MM.1S (cell line): ENCODE data around the gene TEX101.

Source experiments
- DNase-seq: peaks from one replicate; pipeline ENCODE4 v3.0.0-alpha.2; 2015
- H2AFZ ChIP-seq: fragments of 300-600 bp; sonication (generic); 2 replicates; pipeline ENCODE4 v1.6.0; 2016; ENCODE audit warnings: antibody characterized with exemption, low read length
- H3F3A ChIP-seq: fragments of 300-600 bp; sonication (generic); 2 replicates; pipeline ENCODE4 v1.6.1; 2016; ENCODE audit warnings: mild to moderate bottlenecking, antibody characterized with exemption, low read length, moderate library complexity, mixed read lengths; ENCODE audit not compliant: insufficient read depth
- H3K27ac ChIP-seq: fragments of 300-600 bp; sonication (generic); 2 replicates; pipeline ENCODE4 v1.5.1; 2016; ENCODE audit warnings: mild to moderate bottlenecking, low read length
- H3K27me3 ChIP-seq: fragments of 300-600 bp; sonication (generic); replicated peaks from 2 replicates; pipeline ENCODE4 v1.6.0; 2016; ENCODE audit warnings: low read length; ENCODE audit not compliant: insufficient read depth
- H3K36me3 ChIP-seq: fragments of 300-600 bp; sonication (generic); replicated peaks from 2 replicates; pipeline ENCODE4 v1.6.1; 2016; ENCODE audit warnings: mild to moderate bottlenecking, low read length, mixed read lengths; ENCODE audit not compliant: insufficient read depth
- H3K4me1 ChIP-seq: fragments of 300-600 bp; sonication (generic); 2 replicates; pipeline ENCODE4 v1.6.1; 2016; ENCODE audit warnings: low read length, mixed read lengths
- H3K4me2 ChIP-seq: fragments of 300-600 bp; sonication (generic); 2 replicates; pipeline ENCODE4 v1.6.0; 2016; ENCODE audit warnings: low read depth, low read length
- H3K4me3 ChIP-seq: fragments of 300-600 bp; sonication (generic); 2 replicates; pipeline ENCODE4 v1.5.1; 2016; ENCODE audit warnings: low read length, mixed read lengths
- H3K79me2 ChIP-seq: fragments of 300-600 bp; sonication (generic); 2 replicates; pipeline ENCODE4 v1.6.1; 2016; ENCODE audit warnings: mixed run types, low read length, mixed read lengths
- H3K9ac ChIP-seq: fragments of 300-600 bp; sonication (generic); 2 replicates; pipeline ENCODE4 v1.6.1; 2016; ENCODE audit warnings: low read length, mixed read lengths
- H3K9me2 ChIP-seq: fragments of 300-600 bp; sonication (generic); replicated peaks from 2 replicates; pipeline ENCODE4 v1.6.1; 2016; ENCODE audit warnings: mild to moderate bottlenecking, low read length, mixed read lengths; ENCODE audit not compliant: insufficient read depth
- H3K9me3 ChIP-seq: fragments of 300-600 bp; sonication (generic); replicated peaks from 2 replicates; pipeline ENCODE4 v1.6.1; 2016; ENCODE audit warnings: mild to moderate bottlenecking, low read length, mixed read lengths; ENCODE audit not compliant: insufficient read depth
- H4K20me1 ChIP-seq: fragments of 300-600 bp; sonication (generic); 2 replicates; pipeline ENCODE4 v1.6.1; 2016; ENCODE audit warnings: mild to moderate bottlenecking, low read length, moderate library complexity, mixed read lengths; ENCODE audit not compliant: insufficient read depth
- EZH2 ChIP-seq: fragments of 300-600 bp; sonication (generic); optimal IDR thresholded peaks from 2 replicates; pipeline ENCODE3; 2017; ENCODE audit warnings: low read depth, mild to moderate bottlenecking, antibody characterized with exemption, low read length, mixed read lengths
- EZH2phosphoT487 ChIP-seq: fragments of 300-600 bp; sonication (generic); IDR thresholded peaks from 2 replicates; pipeline ENCODE4 v1.6.1; 2018; ENCODE audit warnings: antibody characterized with exemption, low read length
- TF ChIP-seq, protein P1 (sequence below): fragments of 300-600 bp; sonication (generic); IDR thresholded peaks from 2 replicates; pipeline ENCODE4 v1.5.1; 2016; ENCODE audit warnings: antibody characterized with exemption, low read length, mixed read lengths

TEX101 gene

GRCh38 chr19:43408043-43408442, 6.6 kb upstream of the TEX101 start:
- TF ChIP-seq EZH2 (no peak), EZH2phosphoT487 (no peak)
- TF ChIP-seq, protein P1, sequence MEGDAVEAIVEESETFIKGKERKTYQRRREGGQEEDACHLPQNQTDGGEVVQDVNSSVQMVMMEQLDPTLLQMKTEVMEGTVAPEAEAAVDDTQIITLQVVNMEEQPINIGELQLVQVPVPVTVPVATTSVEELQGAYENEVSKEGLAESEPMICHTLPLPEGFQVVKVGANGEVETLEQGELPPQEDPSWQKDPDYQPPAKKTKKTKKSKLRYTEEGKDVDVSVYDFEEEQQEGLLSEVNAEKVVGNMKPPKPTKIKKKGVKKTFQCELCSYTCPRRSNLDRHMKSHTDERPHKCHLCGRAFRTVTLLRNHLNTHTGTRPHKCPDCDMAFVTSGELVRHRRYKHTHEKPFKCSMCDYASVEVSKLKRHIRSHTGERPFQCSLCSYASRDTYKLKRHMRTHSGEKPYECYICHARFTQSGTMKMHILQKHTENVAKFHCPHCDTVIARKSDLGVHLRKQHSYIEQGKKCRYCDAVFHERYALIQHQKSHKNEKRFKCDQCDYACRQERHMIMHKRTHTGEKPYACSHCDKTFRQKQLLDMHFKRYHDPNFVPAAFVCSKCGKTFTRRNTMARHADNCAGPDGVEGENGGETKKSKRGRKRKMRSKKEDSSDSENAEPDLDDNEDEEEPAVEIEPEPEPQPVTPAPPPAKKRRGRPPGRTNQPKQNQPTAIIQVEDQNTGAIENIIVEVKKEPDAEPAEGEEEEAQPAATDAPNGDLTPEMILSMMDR = no peak
- H3K27ac ChIP-seq = no peak overlapping the region
- H3K4me1 ChIP-seq = no peaks in the 10 kb centered on the region
- peaks cover 10% of the 10 kb centered on the region for H3K27me3 ChIP-seq
- H3K9me2 ChIP-seq = no peaks in the 10 kb centered on the region
- H3K4me3 ChIP-seq = no peak overlapping the region
- no peaks in the 10 kb centered on the region for H3K79me2 ChIP-seq
- H3K36me3 ChIP-seq = no peaks in the 10 kb centered on the region
- no peaks in the 10 kb centered on the region for H4K20me1 ChIP-seq
- no peak overlapping the region for H3K9ac ChIP-seq
- no peaks in the 10 kb centered on the region for H3F3A ChIP-seq
- no peaks in the 10 kb centered on the region for H3K9me3 ChIP-seq
- no peak overlapping the region for H3K4me2 ChIP-seq
- no peak overlapping the region for H2AFZ ChIP-seq
- no peak for DNase-seq

DNA sequence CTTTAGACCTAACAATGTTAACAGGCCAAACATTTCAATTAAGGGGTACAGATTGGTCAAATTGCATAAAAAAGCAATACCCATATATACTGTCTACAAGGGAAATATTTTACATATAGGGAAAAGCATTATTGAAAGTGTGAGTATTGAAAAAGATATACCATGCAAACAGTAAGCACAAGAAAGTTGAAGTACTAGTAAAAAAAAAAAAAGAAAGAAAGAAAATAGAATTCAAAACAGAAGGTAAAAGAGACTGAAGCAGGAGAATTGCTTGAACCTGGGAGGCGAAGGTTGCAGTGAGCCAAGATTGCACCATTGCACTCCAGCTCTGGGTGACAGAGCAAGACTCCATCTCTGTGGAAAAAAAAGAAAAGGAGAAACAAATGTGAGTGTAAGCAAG, 5.3 kb upstream of the TEX101 start:
- DNase-seq = no peak
- H3F3A ChIP-seq = no peaks in the 10 kb centered on the region
- H3K27ac ChIP-seq = no peak overlapping the region
- no peaks in the 10 kb centered on the region for H3K79me2 ChIP-seq
- H3K4me3 ChIP-seq = no peak overlapping the region
- no peak for TF ChIP-seq EZH2
- TF ChIP-seq, protein P1 = no peak
- no peak for TF ChIP-seq EZH2phosphoT487
- H3K4me2 ChIP-seq = no peak overlapping the region
- H3K9ac ChIP-seq = no peak overlapping the region
- peaks cover 14% of the 10 kb centered on the region for H3K27me3 ChIP-seq
- H3K36me3 ChIP-seq = no peaks in the 10 kb centered on the region
- H3K9me3 ChIP-seq = no peaks in the 10 kb centered on the region
- H2AFZ ChIP-seq = no peak overlapping the region
- no peaks in the 10 kb centered on the region for H3K9me2 ChIP-seq
- no peaks in the 10 kb centered on the region for H3K4me1 ChIP-seq
- H4K20me1 ChIP-seq = no peaks in the 10 kb centered on the region

DNA sequence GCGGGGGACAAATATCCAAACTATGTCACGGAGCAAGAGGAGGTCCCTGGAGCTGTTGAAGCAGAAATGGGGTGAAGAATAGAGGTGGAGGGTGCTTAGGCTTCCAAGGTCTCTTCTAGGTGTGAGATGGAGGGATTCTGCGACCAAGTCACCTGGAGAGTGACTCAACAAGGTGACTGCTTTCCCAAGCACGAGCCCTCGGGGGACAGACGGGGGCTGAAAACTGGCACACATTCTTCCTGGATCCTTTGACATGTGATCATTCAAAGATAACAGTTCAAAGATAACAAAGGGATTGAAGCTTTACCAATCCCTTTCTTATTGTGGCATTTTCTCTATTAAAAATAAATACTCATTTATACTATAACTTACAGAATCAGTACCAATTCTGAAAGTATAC, 2.2 kb upstream of the TEX101 start:
- TF ChIP-seq EZH2phosphoT487 (no peak), EZH2 (no peak)
- TF ChIP-seq, protein P1 = no peak
- no peak overlapping the region for H2AFZ ChIP-seq
- peaks cover 14% of the 10 kb centered on the region for H3K27me3 ChIP-seq
- no peak overlapping the region for H3K27ac ChIP-seq
- H3K79me2 ChIP-seq = no peaks in the 10 kb centered on the region
- no peak for DNase-seq
- no peak overlapping the region for H3K9ac ChIP-seq
- H3K4me3 ChIP-seq = no peak overlapping the region
- no peak overlapping the region for H3K4me2 ChIP-seq
- no peaks in the 10 kb centered on the region for H3K36me3 ChIP-seq
- no peaks in the 10 kb centered on the region for H4K20me1 ChIP-seq
- H3K4me1 ChIP-seq = no peaks in the 10 kb centered on the region
- no peaks in the 10 kb centered on the region for H3K9me3 ChIP-seq
- H3K9me2 ChIP-seq = no peaks in the 10 kb centered on the region
- no peaks in the 10 kb centered on the region for H3F3A ChIP-seq
